GM06990 (cell line): Measurements from ENCODE around the gene STUM.

Experiments used
- DNase-seq: peaks from one replicate; pipeline ENCODE4 v3.0.0-alpha.2; 2011; ENCODE audit not compliant: insufficient read length; ENCODE audit errors: extremely low read depth
- H3K27me3 ChIP-seq: replicated peaks from 2 replicates; pipeline ENCODE4 v1.6.0; 2011; ENCODE audit warnings: low read length; ENCODE audit not compliant: control insufficient read depth, insufficient read depth
- H3K36me3 ChIP-seq: 2 replicates; pipeline ENCODE4 v1.5.1; 2011; ENCODE audit warnings: low read length; ENCODE audit not compliant: control insufficient read depth, insufficient read depth
- H3K4me3 ChIP-seq: replicated peaks from 2 replicates; pipeline ENCODE4 v1.5.1; 2011; ENCODE audit warnings: low read depth, mild to moderate bottlenecking, control low read depth, low read length
- TF ChIP-seq, protein P1 (sequence below): IDR thresholded peaks from 2 replicates; pipeline ENCODE4 v1.5.1; 2011; ENCODE audit warnings: low read length, control low read depth, mild to moderate bottlenecking, inconsistent platforms; ENCODE audit not compliant: insufficient read depth, poor library complexity, severe bottlenecking

STUM gene

DNA sequence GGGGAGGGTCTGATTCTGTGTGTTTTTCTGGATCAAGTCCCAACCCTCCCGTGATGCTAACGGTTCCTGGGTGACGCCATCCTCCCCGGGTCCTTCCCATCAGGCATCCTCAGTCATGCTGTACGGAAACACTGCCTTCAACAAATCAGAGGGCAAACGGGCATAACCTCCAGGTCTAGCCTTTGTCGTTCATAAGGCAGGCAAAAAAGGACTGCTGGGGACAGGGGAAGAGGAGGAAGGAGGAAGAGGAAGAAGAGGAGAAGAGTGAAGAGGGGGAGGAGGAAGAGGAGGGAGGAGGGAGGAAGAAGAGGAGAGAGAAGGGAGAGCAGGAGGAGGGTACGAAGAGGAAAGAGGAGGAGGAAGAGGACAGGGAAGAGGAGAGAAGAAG is 106.1 kb downstream of the STUM start:
- Histone ChIP-seq H3K36me3 (peaks cover 2% of the 10 kb centered on the region; the same call in 1 of the 2 replicates), H3K4me3 (peak overlapping the region; percentile 16), H3K27me3 (no peaks in the 10 kb centered on the region)
- TF ChIP-seq, protein P1, sequence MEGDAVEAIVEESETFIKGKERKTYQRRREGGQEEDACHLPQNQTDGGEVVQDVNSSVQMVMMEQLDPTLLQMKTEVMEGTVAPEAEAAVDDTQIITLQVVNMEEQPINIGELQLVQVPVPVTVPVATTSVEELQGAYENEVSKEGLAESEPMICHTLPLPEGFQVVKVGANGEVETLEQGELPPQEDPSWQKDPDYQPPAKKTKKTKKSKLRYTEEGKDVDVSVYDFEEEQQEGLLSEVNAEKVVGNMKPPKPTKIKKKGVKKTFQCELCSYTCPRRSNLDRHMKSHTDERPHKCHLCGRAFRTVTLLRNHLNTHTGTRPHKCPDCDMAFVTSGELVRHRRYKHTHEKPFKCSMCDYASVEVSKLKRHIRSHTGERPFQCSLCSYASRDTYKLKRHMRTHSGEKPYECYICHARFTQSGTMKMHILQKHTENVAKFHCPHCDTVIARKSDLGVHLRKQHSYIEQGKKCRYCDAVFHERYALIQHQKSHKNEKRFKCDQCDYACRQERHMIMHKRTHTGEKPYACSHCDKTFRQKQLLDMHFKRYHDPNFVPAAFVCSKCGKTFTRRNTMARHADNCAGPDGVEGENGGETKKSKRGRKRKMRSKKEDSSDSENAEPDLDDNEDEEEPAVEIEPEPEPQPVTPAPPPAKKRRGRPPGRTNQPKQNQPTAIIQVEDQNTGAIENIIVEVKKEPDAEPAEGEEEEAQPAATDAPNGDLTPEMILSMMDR: no peak
- DNase-seq: no peak

DNA sequence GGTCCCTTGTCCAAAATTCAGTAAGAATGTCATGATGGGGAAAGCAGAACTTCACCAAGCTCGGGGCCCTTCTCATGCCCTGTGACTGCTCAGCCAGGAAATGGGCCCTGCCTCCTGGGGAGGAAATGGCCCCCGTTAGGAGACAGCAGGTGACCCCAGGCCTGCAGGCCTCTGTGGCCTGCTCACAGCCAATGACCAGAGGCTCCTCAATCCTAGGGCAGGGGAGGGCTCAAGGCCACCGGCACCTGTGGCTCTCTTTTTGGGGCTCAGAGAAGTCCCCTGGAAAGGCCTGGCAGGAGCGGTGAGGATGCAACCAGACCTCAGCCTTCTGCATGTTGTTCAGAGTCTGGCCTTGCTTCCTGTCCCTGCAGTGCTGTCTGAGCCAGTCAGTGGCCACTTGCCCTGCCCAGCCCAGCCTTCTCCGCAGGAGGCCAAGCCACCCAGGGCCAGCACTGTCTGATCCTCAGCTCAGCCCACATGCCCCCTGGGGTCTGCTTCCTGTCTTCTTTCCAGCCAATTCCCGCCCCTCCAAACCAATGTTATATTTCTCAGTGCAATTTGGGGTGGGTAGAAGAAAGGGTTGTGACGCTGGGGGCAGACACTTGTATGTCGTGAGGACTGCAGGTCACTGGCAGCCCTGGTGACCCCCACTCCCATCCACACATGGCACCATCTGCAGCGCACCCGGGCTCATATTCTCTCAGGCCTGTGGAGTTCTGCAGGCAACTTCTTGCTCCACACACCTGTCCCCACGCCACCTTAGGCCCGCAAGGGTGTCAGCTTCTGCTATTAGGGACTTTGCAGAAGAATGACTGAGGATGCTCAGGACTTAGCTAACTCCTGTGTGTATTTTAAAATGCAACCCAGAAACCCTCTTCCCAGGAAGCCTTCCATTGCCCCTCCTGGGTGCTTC is 106.9 kb downstream of the STUM start:
- TF ChIP-seq, protein P1: no peak
- peaks cover 2% of the 10 kb centered on the region; the same call in 1 of the 2 replicates for H3K36me3 ChIP-seq
- H3K4me3 ChIP-seq: no peak overlapping the region
- DNase-seq: no peak
- H3K27me3 ChIP-seq: no peaks in the 10 kb centered on the region

DNA sequence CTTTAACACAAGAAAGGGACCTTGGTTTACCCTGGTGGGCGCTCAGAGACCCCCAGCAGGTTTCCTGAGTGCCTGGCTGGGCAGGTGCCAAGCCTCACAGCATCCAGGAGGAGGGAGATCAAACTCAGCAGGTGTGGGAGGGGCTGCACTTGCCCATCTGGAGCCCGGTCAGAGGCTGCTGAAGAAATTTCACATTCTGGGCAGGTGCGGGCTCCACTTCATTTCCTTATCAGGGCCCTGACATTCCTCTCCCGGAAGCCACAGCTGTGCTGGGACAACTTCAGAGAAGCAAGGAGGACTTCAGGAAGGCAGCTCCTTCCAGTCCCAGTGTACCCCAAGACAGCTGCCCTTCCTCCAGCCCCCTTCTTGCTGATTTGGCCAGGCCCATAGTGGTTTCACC is 107.6 kb downstream of the STUM start:
- peaks cover 4% of the 10 kb centered on the region for H3K36me3 ChIP-seq
- no peak overlapping the region for H3K4me3 ChIP-seq
- no peaks in the 10 kb centered on the region for H3K27me3 ChIP-seq
- no peak for DNase-seq
- TF ChIP-seq, protein P1: no peak

DNA sequence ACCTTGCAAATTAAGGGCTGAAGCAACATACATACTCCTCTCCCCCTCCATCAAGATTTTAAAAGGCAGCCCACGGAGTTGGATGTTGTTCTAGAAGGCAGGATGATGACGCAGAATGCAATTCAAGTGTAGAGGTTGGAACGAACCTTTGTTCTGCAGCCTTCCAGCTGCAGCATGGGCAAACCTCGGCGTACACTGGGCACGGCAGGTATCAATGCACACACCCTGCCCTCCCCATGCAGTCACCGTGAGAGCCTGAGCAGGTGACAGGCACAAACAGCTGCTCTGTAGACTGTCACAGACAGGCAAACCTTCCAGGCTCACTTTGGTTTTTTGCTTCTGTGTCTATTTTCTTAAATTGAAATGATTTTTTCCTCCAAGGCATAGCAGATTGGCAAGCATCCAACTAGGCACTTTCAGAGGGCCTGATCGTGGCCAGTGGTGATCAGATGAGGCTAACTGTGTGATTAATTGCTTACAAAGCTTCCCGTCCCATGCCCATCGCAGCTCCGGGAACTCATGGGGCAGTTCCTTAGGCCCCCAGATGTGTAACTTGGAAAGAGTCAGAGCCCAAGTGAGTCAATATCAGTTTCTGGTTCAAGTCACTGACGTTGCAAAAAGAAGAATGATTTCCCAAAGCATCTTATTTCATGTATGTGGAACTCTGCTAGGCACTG is 108.2 kb downstream of the STUM start:
- no peak for DNase-seq

DNA sequence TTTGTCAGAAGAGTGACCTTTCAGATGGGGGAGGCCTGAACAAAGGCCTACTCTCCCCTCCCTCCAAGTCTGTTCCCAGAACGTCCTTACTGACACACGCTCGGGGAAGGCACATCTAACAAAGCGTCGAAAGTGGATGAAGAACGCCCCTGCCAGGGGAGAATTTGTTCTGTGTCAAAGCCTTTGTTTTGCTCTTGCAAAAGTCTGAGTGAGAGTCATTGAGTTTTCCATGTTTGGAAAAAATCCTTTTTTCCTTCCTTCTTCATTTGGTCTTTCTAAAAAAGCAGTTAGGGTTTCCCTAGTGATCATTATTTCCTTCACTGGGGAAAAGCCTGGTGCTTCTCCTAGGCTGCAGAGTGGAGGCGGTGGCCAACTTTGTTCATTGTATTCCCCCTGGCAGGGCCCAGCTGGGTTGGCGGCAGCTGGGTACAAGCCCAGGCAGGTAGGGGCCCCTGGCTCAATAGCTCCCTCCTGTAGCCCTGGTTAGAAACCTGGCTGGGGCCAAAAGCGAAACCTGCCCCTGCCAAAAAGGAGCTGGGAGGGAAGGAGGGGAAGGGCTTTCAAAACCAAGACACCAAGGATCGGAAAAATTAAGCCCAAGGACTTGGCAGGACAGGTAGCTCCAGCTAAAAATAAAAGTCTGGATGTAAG is 109.5 kb downstream of the STUM start:
- H3K36me3 ChIP-seq: peaks cover 4% of the 10 kb centered on the region
- DNase-seq: no peak

More for the DNA sequence above, 108.2 kb downstream of the STUM start:
- H3K4me3 ChIP-seq: no peak overlapping the region
- no peaks in the 10 kb centered on the region for H3K27me3 ChIP-seq
- H3K36me3 ChIP-seq: peaks cover 4% of the 10 kb centered on the region
- TF ChIP-seq, protein P1: no peak

More for the DNA sequence above, 109.5 kb downstream of the STUM start:
- TF ChIP-seq, protein P1: no peak
- no peak overlapping the region for H3K4me3 ChIP-seq
- H3K27me3 ChIP-seq: no peaks in the 10 kb centered on the region
